T-helper 17 cell (primary cell): ENCODE results near the gene INO80D. TPM values are rescaled to one million over a fixed set of nuclear protein-coding genes. Genes with fewer than 3 reads are reported as not detected.
A peak's percentile ranks its signal among the peaks of the same experiment; 100 is the strongest.
"Not testable (repeated sequence)": the region's sequence is repeated elsewhere in the genome, so short reads cannot be mapped to it uniquely, and the experiment has no call there.

Source experiments
- ATAC-seq: fragments of 150-1000 bp; cut with Tn5 transposase; 2 replicates; pipeline ENCODE4 v1.10.0; 2021; ENCODE audit warnings: mild to moderate bottlenecking, moderate library complexity
- DNase-seq, 3 donors: peaks; one replicate each; pipeline versions ENCODE4 v3.0.0 to v3.0.0-alpha.2; 2020 to 2021
- H3K9me3 ChIP-seq: one replicate; pipeline ENCODE4 v1.7.0; 2013; ENCODE audit warnings: low read length, mild to moderate bottlenecking; ENCODE audit not compliant: control insufficient read depth, poor library complexity, severe bottlenecking
- H3K27ac Mint-ChIP-seq: one replicate; pipeline ENCODE4 v1.8.0; 2022; ENCODE audit warnings: mild to moderate bottlenecking, moderate library complexity, mixed read lengths
- H3K27me3 Mint-ChIP-seq: one replicate; pipeline ENCODE4 v1.8.0; 2022; ENCODE audit warnings: mixed read lengths
- H3K36me3 Mint-ChIP-seq: one replicate; pipeline ENCODE4 v1.8.0; 2022; ENCODE audit warnings: low read depth, mixed read lengths
- H3K4me1 Mint-ChIP-seq: one replicate; pipeline ENCODE4 v1.8.0; 2022; ENCODE audit warnings: mild to moderate bottlenecking, mixed read lengths
- H3K4me3 Mint-ChIP-seq: one replicate; pipeline ENCODE4 v1.8.0; 2022; ENCODE audit warnings: mild to moderate bottlenecking, moderate library complexity, mixed read lengths
- total RNA-seq, 4 donors: library from RNA in 2 of 4; stranded (reverse) in 2 of 4; gene quantifications; one replicate each; pipeline ENCODE4 v1.2.3 and lab custom pipeline; 2022 to 2026

The INO80D gene
- total RNA-seq, 2 donors from 2014 or later: 52.7 to 53.0 TPM

- not testable (repeated sequence) for H3K4me3 Mint-ChIP-seq, H3K36me3 Mint-ChIP-seq, ATAC-seq, DNase-seq, H3K27me3 Mint-ChIP-seq, H3K9me3 ChIP-seq
- Mint-ChIP-seq H3K27ac (peak overlapping the region; percentile 37), H3K4me1 (peaks cover 37% of the 10 kb centered on the region)
Observed at GRCh38 chr2:206077879-206078278, 8.1 kb downstream of the INO80D start.

- no peak overlapping the region for H3K27ac Mint-ChIP-seq
- DNase-seq (no peak), ATAC-seq (no peak)
- H3K9me3 ChIP-seq: no peaks in the 10 kb centered on the region
- H3K36me3 Mint-ChIP-seq: peaks cover 4% of the 10 kb centered on the region
- H3K4me1 Mint-ChIP-seq: peaks cover 39% of the 10 kb centered on the region
- no peaks in the 10 kb centered on the region for H3K27me3 Mint-ChIP-seq
- no peak overlapping the region for H3K4me3 Mint-ChIP-seq
Observed at GRCh38 chr2:206075113-206075512, 10.9 kb downstream of the INO80D start.

GRCh38 chr2:206071807-206072206 is 14.2 kb downstream of the INO80D start:
- no peak for ATAC-seq
- peaks cover 4% of the 10 kb centered on the region for H3K36me3 Mint-ChIP-seq
- H3K4me1 Mint-ChIP-seq: peaks cover 24% of the 10 kb centered on the region
- H3K4me3 Mint-ChIP-seq: no peak overlapping the region
- H3K27me3 Mint-ChIP-seq: no peaks in the 10 kb centered on the region
- H3K27ac Mint-ChIP-seq: peak overlapping the region; percentile 75
- no peaks in the 10 kb centered on the region for H3K9me3 ChIP-seq
- DNase-seq: no peak

- peaks cover 4% of the 10 kb centered on the region for H3K36me3 Mint-ChIP-seq
- H3K27ac Mint-ChIP-seq: peak overlapping the region; percentile 68
- H3K4me3 Mint-ChIP-seq: no peak overlapping the region
- peaks cover 29% of the 10 kb centered on the region for H3K4me1 Mint-ChIP-seq
- no peaks in the 10 kb centered on the region for H3K27me3 Mint-ChIP-seq
- DNase-seq (no peak), ATAC-seq (no peak)
- H3K9me3 ChIP-seq: no peaks in the 10 kb centered on the region
Observed at GRCh38 chr2:206069417-206069816, 16.6 kb downstream of the INO80D start.

DNA sequence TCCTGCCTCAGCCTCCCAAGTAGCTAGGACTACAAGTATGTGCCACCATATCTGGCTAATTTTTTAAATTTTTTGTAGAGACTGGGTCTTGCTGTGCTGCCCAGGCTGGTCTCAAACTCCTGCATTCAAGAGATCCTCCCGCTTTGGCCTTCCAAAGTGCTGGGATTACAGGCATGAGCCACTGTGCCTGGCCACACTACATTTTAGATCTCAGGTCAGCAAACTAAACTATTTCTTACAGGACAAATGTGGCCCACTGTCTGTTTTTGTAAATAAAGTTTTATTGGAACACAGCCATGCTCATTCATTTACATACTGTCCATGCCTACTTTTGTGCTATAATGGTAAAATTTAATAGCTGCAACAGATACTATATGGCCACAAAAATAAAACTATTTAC is 17.8 kb downstream of the INO80D start:
- H3K4me3 Mint-ChIP-seq: no peak overlapping the region
- peaks cover 23% of the 10 kb centered on the region for H3K4me1 Mint-ChIP-seq

GRCh38 chr2:206064077-206064476 is 21.9 kb downstream of the INO80D start:
- peaks cover 5% of the 10 kb centered on the region for H3K36me3 Mint-ChIP-seq
- H3K27ac Mint-ChIP-seq: no peak overlapping the region
- ATAC-seq (no peak), DNase-seq (no peak)
- H3K9me3 ChIP-seq: no peaks in the 10 kb centered on the region
- H3K4me1 Mint-ChIP-seq: peaks cover 13% of the 10 kb centered on the region
- no peak overlapping the region for H3K4me3 Mint-ChIP-seq
- no peaks in the 10 kb centered on the region for H3K27me3 Mint-ChIP-seq

More for the DNA sequence above, 17.8 kb downstream of the INO80D start:
- ATAC-seq (no peak), DNase-seq (no peak)
- Mint-ChIP-seq H3K36me3 (peaks cover 4% of the 10 kb centered on the region), H3K27me3 (no peaks in the 10 kb centered on the region), H3K27ac (no peak overlapping the region)
- no peaks in the 10 kb centered on the region for H3K9me3 ChIP-seq

- H3K4me1 Mint-ChIP-seq: peaks cover 13% of the 10 kb centered on the region
- peaks cover 5% of the 10 kb centered on the region for H3K36me3 Mint-ChIP-seq
- H3K9me3 ChIP-seq: no peaks in the 10 kb centered on the region
- H3K27ac Mint-ChIP-seq: no peak overlapping the region
- H3K4me3 Mint-ChIP-seq: no peak overlapping the region
- DNase-seq (no peak), ATAC-seq (no peak)
- H3K27me3 Mint-ChIP-seq: no peaks in the 10 kb centered on the region
Observed at GRCh38 chr2:206063635-206064034, 22.3 kb downstream of the INO80D start.

- Mint-ChIP-seq H3K27me3 (no peaks in the 10 kb centered on the region), H3K4me1 (peaks cover 13% of the 10 kb centered on the region), H3K4me3 (peak overlapping the region; percentile 19), H3K27ac (no peak overlapping the region), H3K36me3 (peaks cover 5% of the 10 kb centered on the region)
- no peak for ATAC-seq
- no peaks in the 10 kb centered on the region for H3K9me3 ChIP-seq
- DNase-seq: no peak
Observed at GRCh38 chr2:206062724-206063123, 23.2 kb downstream of the INO80D start.

DNA sequence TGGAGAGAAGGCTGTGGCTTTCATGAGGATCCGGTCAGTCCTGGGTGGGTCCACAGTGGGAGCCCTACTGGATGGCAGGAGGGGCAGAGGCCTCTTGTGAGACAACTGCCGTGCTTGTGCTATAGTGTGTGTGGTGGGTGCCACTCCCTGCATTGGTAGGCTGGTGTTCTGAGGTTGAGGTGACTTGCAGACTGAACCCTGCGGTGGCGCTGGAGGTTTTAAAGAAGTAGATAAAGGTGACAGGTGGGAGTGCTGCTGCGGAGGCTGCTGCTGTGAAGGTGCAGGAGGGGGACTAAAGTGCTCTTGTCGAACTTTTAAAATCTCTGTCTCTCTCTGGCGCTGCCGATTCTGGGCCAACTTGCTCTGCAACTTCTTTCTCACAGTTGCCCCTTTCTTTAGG is 29.7 kb downstream of the INO80D start:
- Mint-ChIP-seq H3K36me3 (peaks cover 6% of the 10 kb centered on the region), H3K4me3 (no peak overlapping the region), H3K4me1 (peaks cover 9% of the 10 kb centered on the region), H3K27ac (peak overlapping the region; percentile 67), H3K27me3 (no peaks in the 10 kb centered on the region)
- H3K9me3 ChIP-seq: no peaks in the 10 kb centered on the region
- ATAC-seq (no peak), DNase-seq (no peak)

- no peaks in the 10 kb centered on the region for H3K27me3 Mint-ChIP-seq
- H3K4me1 Mint-ChIP-seq: peaks cover 9% of the 10 kb centered on the region
- H3K36me3 Mint-ChIP-seq: peaks cover 6% of the 10 kb centered on the region
- DNase-seq (no peak), ATAC-seq (no peak)
- peak overlapping the region; percentile 8 for H3K27ac Mint-ChIP-seq
- no peak overlapping the region for H3K4me3 Mint-ChIP-seq
- no peaks in the 10 kb centered on the region for H3K9me3 ChIP-seq
Observed at GRCh38 chr2:206054952-206055351, 31.0 kb downstream of the INO80D start.

GRCh38 chr2:206051912-206052311 is 34.1 kb downstream of the INO80D start:
- peaks cover 7% of the 10 kb centered on the region for H3K4me1 Mint-ChIP-seq
- no peak overlapping the region for H3K27ac Mint-ChIP-seq

DNA sequence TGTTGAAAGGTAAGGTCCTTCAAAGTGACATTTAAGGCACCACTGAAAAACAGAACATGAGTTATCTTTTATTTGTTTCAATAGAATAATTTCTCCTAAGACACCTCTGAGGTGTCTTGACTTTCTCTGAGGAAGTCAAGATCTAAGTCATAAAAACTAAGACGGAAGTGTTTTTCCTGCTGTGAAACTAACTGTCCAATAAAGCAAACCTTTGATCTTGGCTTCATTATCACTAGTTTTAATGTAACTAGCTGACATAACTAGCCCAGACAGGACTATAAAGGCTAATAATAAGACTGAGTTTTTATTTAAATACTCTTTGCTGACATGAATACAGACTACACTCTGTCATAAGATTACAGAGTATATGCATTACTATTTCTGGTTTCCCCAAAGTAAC is 36.6 kb downstream of the INO80D start:
- H3K36me3 Mint-ChIP-seq: peaks cover 6% of the 10 kb centered on the region
- no peak overlapping the region for H3K4me3 Mint-ChIP-seq
- peaks cover 9% of the 10 kb centered on the region for H3K4me1 Mint-ChIP-seq
- no peak for DNase-seq
- no peaks in the 10 kb centered on the region for H3K9me3 ChIP-seq
- no peaks in the 10 kb centered on the region for H3K27me3 Mint-ChIP-seq
- peak overlapping the region; percentile 11 for H3K27ac Mint-ChIP-seq
- ATAC-seq: no peak

More at GRCh38 chr2:206051912-206052311, 34.1 kb downstream of the INO80D start:
- DNase-seq (no peak), ATAC-seq (no peak)
- H3K27me3 Mint-ChIP-seq: no peaks in the 10 kb centered on the region
- no peaks in the 10 kb centered on the region for H3K9me3 ChIP-seq
- peaks cover 6% of the 10 kb centered on the region for H3K36me3 Mint-ChIP-seq
- H3K4me3 Mint-ChIP-seq: no peak overlapping the region

DNA sequence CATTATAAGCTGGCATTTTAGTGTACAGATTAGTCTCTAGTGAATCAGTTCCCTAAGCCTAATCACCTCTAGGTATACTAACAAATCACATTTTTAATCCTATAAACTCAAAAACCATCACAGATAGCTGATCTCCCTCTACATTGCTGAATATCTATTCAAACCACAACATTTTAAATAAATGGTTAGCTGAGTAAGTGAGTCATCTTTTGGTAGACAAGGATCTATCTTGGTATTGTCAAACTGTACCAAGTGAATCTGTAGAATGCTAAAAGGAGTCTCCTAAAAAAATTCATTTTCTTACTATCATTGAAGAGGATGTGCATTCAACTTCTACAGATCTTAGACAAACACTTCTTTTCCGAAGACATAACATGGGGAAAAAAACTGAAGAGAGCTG is 40.7 kb downstream of the INO80D start:
- H3K9me3 ChIP-seq: no peaks in the 10 kb centered on the region
- no peak for DNase-seq
- Mint-ChIP-seq H3K36me3 (peaks cover 12% of the 10 kb centered on the region), H3K27ac (peak overlapping the region; percentile 63), H3K27me3 (no peaks in the 10 kb centered on the region), H3K4me3 (no peak overlapping the region), H3K4me1 (peaks cover 22% of the 10 kb centered on the region)
- ATAC-seq: no peak

GRCh38 chr2:206040525-206040924 is 45.4 kb downstream of the INO80D start:
- Mint-ChIP-seq H3K27me3 (no peaks in the 10 kb centered on the region), H3K27ac (no peak overlapping the region), H3K4me3 (no peak overlapping the region), H3K4me1 (peaks cover 35% of the 10 kb centered on the region), H3K36me3 (peaks cover 23% of the 10 kb centered on the region)
- no peak for DNase-seq
- ATAC-seq: no peak
- H3K9me3 ChIP-seq: no peaks in the 10 kb centered on the region
